Choroid plexus epithelial cell (primary cell): ENCODE results near the gene GFI1B.

ENCODE experiments used
- DNase-seq: peaks from one replicate; pipeline ENCODE4 v3.0.0-alpha.2; 2010; ENCODE audit warnings: low read depth
- H3K4me3 ChIP-seq: 2 replicates; pipeline ENCODE4 v1.5.1; 2011; ENCODE audit warnings: low read depth, mild to moderate bottlenecking, control low read depth, low read length, moderate library complexity
- CTCF ChIP-seq: conservative IDR thresholded peaks from 2 replicates; pipeline ENCODE4 v1.5.1; 2011; ENCODE audit warnings: low read depth, mild to moderate bottlenecking, control low read depth, inconsistent platforms, low read length, moderate library complexity

The GFI1B gene

GRCh38 chr9:132943651-132944293 lies 34.7 kb upstream of the GFI1B start:
- H3K4me3 ChIP-seq: peak overlapping the region; percentile 95
- DNase-seq: peak; percentile 9
- no peak for TF ChIP-seq CTCF

DNA sequence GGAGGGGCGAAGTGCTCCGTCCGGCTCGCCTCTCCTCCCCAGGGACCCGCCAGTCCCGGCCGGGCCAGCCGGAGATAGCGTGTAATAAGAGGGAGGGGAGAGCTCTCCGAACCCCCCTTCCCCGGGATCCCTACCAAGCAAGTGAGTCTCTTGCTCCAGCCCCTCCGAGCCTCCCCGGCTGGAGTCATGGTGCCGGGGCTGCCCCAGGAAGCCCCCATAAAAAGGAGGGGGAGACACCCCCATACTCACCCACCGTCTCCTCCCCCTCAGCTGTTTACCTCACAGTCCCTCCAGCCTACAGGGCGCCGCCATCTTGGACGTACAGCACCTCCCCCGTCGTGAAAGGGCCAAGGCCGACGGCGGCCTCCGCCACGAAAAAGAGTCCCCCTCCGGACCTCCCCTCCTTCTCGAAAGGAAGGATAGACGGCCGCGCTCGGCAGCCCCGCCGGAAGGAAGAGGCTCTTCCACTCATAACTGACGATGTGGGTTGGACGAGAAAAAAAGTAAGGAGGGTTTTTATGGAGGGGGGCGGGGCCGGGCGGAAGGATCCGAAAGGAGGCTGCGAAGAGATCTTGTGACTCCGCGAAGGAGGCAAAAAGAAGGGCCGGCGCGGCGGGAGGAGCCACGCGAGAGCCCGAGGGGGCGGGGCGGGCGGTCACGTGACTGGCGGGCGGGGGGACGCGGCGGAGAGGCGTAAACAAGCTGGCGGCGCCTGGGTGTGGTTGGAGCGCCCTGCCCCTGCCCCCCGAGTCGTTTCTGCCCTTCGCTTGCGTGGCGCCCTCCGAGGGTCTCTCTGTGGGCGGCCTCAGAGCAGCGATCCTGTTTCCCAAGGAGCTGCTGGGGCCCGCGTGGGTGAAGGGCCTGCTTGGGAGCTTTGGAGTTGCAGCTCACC lies 34.0 kb upstream of the GFI1B start, which contains the start of gene TSC1:
Gene TSC1, minus strand, starts transcription at position 323 of the 892 bp plus-strand sequence. CDS start 15,744 bp downstream, outside the sequence.
- no peak for TF ChIP-seq CTCF
- peak; percentile 98 for DNase-seq
- H3K4me3 ChIP-seq: peak within 1 kb of the TSS; percentile 95

- no peak for TF ChIP-seq CTCF
- no peak for DNase-seq
These were observed 33.0 kb upstream of the GFI1B start for GRCh38 chr9:132945186-132946130.

DNA sequence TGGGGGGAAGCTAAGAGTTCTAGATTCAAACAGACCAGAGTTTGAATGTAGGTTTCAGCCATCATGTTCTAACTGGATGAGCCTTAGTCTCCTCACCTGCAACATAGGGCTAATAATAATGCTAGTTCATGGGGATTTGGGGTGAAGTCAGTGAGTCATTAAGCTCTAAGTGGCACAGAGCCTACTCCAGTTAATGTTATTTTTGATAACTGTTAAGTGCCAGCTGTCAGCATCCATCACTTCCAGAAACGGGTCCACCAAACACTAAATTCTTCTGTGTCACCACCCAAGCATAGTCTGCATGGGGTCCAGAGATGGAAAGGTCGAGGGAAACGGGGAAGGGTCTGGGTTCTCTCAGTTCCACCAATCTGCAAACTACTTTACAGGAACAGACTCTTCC lies 32.3 kb upstream of the GFI1B start:
- TF ChIP-seq CTCF: no peak
- no peak for DNase-seq
- no peak overlapping the region for H3K4me3 ChIP-seq

More at GRCh38 chr9:132945186-132946130, 33.0 kb upstream of the GFI1B start:
- H3K4me3 ChIP-seq: peak overlapping the region; percentile 71

GRCh38 chr9:132946631-132947295 lies 31.7 kb upstream of the GFI1B start:
- no peak overlapping the region for H3K4me3 ChIP-seq
- DNase-seq: peak; percentile 49
- TF ChIP-seq CTCF: no peak

DNA sequence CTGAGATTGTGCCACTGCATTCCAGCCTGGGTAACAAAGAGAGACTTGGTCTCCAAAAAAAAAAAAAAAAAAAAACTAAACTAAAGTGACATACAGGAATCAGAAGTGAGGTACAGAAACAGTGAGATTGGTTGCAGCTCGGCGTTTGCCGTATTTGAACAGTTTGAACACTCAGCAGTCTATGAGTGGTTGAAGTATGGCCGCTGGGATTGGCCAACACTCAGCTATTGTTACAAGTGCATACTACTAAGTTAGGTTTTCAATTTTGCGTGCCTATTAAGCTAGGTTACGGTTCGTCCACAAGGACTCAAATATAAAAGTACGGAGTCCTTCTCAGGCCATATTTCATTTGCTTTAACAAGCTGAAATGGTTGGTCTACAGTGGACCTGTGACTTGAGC lies 30.7 kb upstream of the GFI1B start:
- H3K4me3 ChIP-seq: no peak overlapping the region
- no peak for TF ChIP-seq CTCF
- no peak for DNase-seq
